ES-I3 (cell line): ENCODE results near the gene RECQL5.
"Not testable (repeated sequence)": the region's sequence is repeated elsewhere in the genome, so short reads cannot be mapped to it uniquely, and the experiment has no call there.

Experiments
- H3K36me3 ChIP-seq: 2 replicates; pipeline ENCODE4 v1.6.1; 2013; ENCODE audit warnings: mild to moderate bottlenecking, low read length, control low read depth, moderate library complexity; ENCODE audit not compliant: insufficient read depth
- H3K4me1 ChIP-seq: 2 replicates; pipeline ENCODE4 v1.6.1; 2013; ENCODE audit warnings: mild to moderate bottlenecking, control low read depth, low read length; ENCODE audit not compliant: insufficient read depth
- H3K9ac ChIP-seq: 2 replicates; pipeline ENCODE4 v1.6.1; 2013; ENCODE audit warnings: low read depth, mild to moderate bottlenecking, low read length, moderate library complexity
- H3K9me3 ChIP-seq: 2 replicates; pipeline ENCODE4 v1.6.1; 2013; ENCODE audit warnings: mild to moderate bottlenecking, low read length, moderate library complexity; ENCODE audit not compliant: control insufficient read depth, insufficient read depth

Gene RECQL5

DNA sequence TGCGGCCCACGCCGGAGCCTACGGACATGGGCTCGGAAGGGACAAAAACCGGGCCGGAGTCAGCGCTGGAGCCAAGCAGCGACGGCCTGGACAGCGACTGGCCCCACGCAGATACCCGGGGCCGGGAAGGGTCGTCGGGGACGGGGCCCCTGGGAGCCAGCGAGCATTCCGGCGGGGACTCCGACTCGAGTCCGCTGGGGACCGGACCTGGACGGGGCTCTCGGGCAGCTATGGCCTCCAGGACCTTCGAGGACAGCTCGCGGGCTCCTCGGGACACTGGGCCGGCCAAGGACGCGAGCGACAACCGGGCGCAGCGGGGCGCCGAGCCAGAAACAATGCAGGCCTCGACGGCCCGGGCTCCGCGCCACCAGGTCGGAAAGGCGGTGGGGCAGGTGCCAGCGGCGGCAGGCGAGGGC, 78.3 kb downstream of the RECQL5 start:
- Histone ChIP-seq H3K4me1 (no peaks in the 10 kb centered on the region), H3K9ac (peak overlapping the region; percentile 62), H3K36me3 (no peaks in the 10 kb centered on the region), H3K9me3 (peaks cover 6% of the 10 kb centered on the region; the same call in 1 of the 2 replicates)

DNA sequence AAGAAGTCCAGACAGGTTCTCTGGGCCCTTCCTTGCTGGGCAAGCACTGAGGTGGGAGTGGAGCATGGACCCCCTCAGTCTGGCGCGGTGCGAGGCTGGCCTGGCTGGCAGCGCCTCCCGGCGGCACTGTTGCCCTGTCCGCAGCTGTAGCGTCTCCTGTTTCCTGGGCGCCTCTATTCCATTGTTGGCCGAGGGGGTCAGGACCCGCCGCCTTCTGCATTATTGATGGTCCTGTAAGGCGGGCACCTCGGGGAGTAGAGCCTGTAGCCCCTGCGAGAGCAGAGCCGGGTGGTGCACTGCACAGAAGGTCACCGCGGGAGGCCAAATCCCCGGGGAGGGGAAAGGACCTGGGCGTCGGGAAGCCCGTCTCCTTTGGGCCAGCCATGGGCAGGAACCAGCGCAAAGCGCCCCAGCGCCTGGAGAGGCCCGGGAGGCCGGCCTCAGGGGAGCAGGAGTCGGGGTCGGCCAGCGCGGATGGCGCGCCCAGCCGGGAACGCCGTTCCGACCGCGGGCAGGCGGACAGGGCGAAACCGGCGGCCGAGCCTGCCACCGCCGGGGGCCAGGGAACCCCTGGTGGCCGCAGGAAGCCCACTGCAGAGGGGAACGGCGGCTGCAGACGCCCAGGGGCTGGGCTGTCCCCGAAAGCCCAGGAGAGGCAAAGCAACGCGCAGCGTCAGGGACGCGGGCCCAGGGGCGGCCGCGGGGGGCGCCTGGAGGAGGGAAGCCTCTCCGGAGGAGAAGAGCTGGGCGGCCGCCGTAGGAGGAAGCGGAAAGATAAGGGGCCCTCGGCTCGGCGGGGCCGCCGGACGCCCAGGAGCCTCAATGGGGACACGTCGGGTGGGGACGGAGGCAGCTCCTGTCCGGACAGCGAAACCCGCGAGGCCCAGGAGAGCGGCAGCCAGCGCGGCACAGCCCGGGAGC, 79.0 kb downstream of the RECQL5 start, which contains the start of gene MYO15B:
MYO15B (plus strand) TSS at position 126 of the 921 bp plus-strand sequence; CDS start at position 384, 258 bp downstream.
- no peaks in the 10 kb centered on the region for H3K4me1 ChIP-seq
- H3K9me3 ChIP-seq = peaks cover 6% of the 10 kb centered on the region; the same call in 1 of the 2 replicates
- H3K36me3 ChIP-seq = no peaks in the 10 kb centered on the region
- peak within 1 kb of the TSS; percentile 62 for H3K9ac ChIP-seq

DNA sequence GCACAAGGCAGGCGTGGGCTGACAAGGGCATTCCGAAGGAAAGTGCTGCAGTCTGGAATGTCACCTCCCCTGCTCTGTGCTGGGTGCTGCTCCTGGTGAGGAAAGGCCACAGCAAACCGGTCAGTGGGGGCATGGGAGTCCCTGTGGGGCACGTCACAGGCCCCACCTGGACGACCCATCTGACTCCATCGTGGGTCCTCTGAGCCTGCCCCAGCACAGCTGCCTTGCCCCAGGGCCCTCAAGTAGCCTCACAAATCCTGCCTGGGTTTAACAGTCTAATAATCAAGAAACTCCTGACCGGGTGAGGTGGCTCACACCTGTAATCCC, 82.1 kb downstream of the RECQL5 start:
- Histone ChIP-seq H3K4me1 (no peaks in the 10 kb centered on the region), H3K9ac (no peak overlapping the region), H3K36me3 (no peaks in the 10 kb centered on the region), H3K9me3 (peaks cover 6% of the 10 kb centered on the region; the same call in 1 of the 2 replicates)

DNA sequence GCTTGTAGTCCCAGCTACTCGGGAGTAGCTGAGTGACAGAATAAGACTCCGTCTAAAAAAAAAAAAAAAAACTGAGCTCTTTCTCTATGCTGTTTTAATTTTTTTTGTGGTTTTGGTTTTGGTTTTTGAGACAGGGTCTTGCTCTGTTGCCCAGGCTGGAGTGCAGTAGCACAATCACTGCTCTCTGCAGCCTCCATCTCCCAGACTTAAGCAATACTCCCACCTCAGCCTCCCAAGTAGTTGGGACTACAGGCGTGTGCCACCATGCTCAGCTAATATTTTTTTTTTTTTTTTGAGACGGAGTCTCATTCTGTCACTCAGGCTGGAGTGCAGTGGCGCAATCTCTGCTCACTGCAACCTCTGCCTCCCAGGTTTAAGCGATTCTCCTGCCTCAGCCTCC, 83.8 kb downstream of the RECQL5 start:
- H3K9ac ChIP-seq, H3K4me1 ChIP-seq, H3K36me3 ChIP-seq: not testable (repeated sequence)

DNA sequence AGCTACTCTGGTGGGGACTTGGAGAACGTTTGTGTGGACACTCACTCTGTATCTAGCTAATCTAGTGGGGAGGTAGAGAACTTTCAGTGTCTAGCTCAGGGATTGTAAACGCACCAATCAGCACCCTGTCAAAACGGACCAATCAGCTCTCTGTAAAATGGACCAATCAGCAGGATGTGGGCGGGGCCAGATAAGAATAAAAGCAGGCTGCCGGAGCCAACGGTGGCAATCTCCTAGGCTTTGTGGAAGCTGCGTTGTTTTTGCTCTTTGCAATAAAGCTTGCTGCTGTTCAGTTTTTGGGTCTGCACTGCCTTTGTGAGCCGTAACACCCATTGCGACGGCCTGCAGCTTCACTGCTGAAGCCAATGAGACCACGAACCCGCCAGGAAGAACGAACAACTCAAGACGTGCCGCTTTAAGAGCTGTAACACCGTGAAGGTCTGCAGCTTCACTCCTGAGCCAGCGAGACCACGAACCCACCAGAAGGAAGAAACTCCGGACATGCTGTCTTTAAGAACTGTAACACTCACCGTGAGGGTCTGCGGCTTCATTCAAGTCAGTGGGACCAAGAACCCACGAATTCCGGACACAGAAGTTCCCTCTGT, 85.7 kb downstream of the RECQL5 start:
- not testable (repeated sequence) for H3K9me3 ChIP-seq, H3K9ac ChIP-seq, H3K36me3 ChIP-seq, H3K4me1 ChIP-seq

More for the DNA sequence above, 83.8 kb downstream of the RECQL5 start:
- not testable (repeated sequence) for H3K9me3 ChIP-seq
